Chondrocyte (in vitro differentiated cells): ENCODE data around the gene HRH1. TPM values are rescaled to one million over a fixed set of nuclear protein-coding genes. Genes with fewer than 3 reads are reported as not detected.

Source experiments
- DNase-seq: peaks from one replicate; pipeline ENCODE4 v3.0.0; 2021; ENCODE audit warnings: mixed read lengths, low spot score
- H3K27ac Mint-ChIP-seq: one replicate; pipeline ENCODE4 v1.8.0; 2021; ENCODE audit warnings: mild to moderate bottlenecking, moderate library complexity, mixed read lengths; ENCODE audit not compliant: unreplicated experiment
- H3K27me3 Mint-ChIP-seq: 2 replicates; pipeline ENCODE4 v1.8.0; 2021; ENCODE audit warnings: low read depth, mixed read lengths
- H3K36me3 Mint-ChIP-seq: 2 replicates; pipeline ENCODE4 v1.8.0; 2021; ENCODE audit warnings: low read depth, mixed read lengths
- H3K4me1 Mint-ChIP-seq: 2 replicates; pipeline ENCODE4 v1.8.0; 2021; ENCODE audit warnings: low read depth, mild to moderate bottlenecking, mixed read lengths
- H3K4me3 Mint-ChIP-seq: one replicate; pipeline ENCODE4 v1.8.0; 2021; ENCODE audit warnings: mild to moderate bottlenecking, moderate library complexity, mixed read lengths; ENCODE audit not compliant: unreplicated experiment
- H3K9me3 Mint-ChIP-seq: 2 replicates; pipeline ENCODE4 v1.8.0; 2021; ENCODE audit warnings: low read depth, mixed read lengths
- CTCF ChIP-seq: fragments of 200-600 bp; sonication (generic); IDR thresholded peaks from 2 replicates; pipeline ENCODE4 v1.5.0; 2021; ENCODE audit warnings: antibody characterized with exemption, mild to moderate bottlenecking, moderate library complexity
- total RNA-seq: library from RNA; stranded (reverse); gene quantifications from 3 replicates; pipeline ENCODE4 v1.2.1, GENCODE V29; 2021

HRH1 gene
- total RNA-seq, 1 donor from 2014 or later, result 30.1 TPM

GRCh38 chr3:11143476-11143875, 10.8 kb upstream of the HRH1 start:
- H3K27me3 Mint-ChIP-seq, result no peaks in the 10 kb centered on the region
- peak overlapping the region; percentile 1 for H3K27ac Mint-ChIP-seq
- peaks cover 59% of the 10 kb centered on the region for H3K4me1 Mint-ChIP-seq
- no peak for TF ChIP-seq CTCF
- no peak for DNase-seq
- H3K9me3 Mint-ChIP-seq, result no peaks in the 10 kb centered on the region
- no peaks in the 10 kb centered on the region for H3K36me3 Mint-ChIP-seq
- H3K4me3 Mint-ChIP-seq, result no peak overlapping the region

GRCh38 chr3:11144996-11145395, 9.3 kb upstream of the HRH1 start:
- H3K4me3 Mint-ChIP-seq, result no peak overlapping the region
- no peaks in the 10 kb centered on the region for H3K36me3 Mint-ChIP-seq
- TF ChIP-seq CTCF, result no peak
- peak overlapping the region; percentile 88 for H3K27ac Mint-ChIP-seq
- H3K27me3 Mint-ChIP-seq, result no peaks in the 10 kb centered on the region
- H3K9me3 Mint-ChIP-seq, result no peaks in the 10 kb centered on the region
- H3K4me1 Mint-ChIP-seq, result peaks cover 62% of the 10 kb centered on the region
- DNase-seq, result no peak

- no peak for DNase-seq
- Mint-ChIP-seq H3K27me3 (no peaks in the 10 kb centered on the region), H3K9me3 (no peaks in the 10 kb centered on the region), H3K27ac (peak overlapping the region; percentile 88), H3K4me3 (no peak overlapping the region), H3K36me3 (no peaks in the 10 kb centered on the region), H3K4me1 (peaks cover 53% of the 10 kb centered on the region)
- TF ChIP-seq CTCF, result no peak
Observed at GRCh38 chr3:11145888-11146287, 8.4 kb upstream of the HRH1 start.

- no peak for DNase-seq
- Mint-ChIP-seq H3K27ac (peak overlapping the region; percentile 88), H3K9me3 (no peaks in the 10 kb centered on the region), H3K4me3 (no peak overlapping the region), H3K4me1 (peaks cover 52% of the 10 kb centered on the region), H3K27me3 (no peaks in the 10 kb centered on the region), H3K36me3 (no peaks in the 10 kb centered on the region)
- no peak for TF ChIP-seq CTCF
Observed at GRCh38 chr3:11146773-11147660, 7.3 kb upstream of the HRH1 start.

GRCh38 chr3:11150256-11150655, 4.0 kb upstream of the HRH1 start:
- H3K9me3 Mint-ChIP-seq, result no peaks in the 10 kb centered on the region
- no peak for TF ChIP-seq CTCF
- no peaks in the 10 kb centered on the region for H3K36me3 Mint-ChIP-seq
- no peak overlapping the region for H3K27ac Mint-ChIP-seq
- H3K27me3 Mint-ChIP-seq, result no peaks in the 10 kb centered on the region
- H3K4me1 Mint-ChIP-seq, result peaks cover 48% of the 10 kb centered on the region
- DNase-seq, result no peak
- no peak overlapping the region for H3K4me3 Mint-ChIP-seq
